HepG2 (cell line): ENCODE measurements around the gene MSTN. TPM values are rescaled to one million over a fixed set of nuclear protein-coding genes. Genes with fewer than 3 reads are reported as not detected.
"Not testable (repeated sequence)": the region's sequence is repeated elsewhere in the genome, so short reads cannot be mapped to it uniquely, and the experiment has no call there.

Experiments used
- ATAC-seq: fragments of 200-7000 bp; cut with Tn5 transposase; 3 replicates; pipeline ENCODE4 v1.9.1; 2020; ENCODE audit warnings: mild to moderate bottlenecking, moderate library complexity
- BruUV-seq: library from RNA; stranded (reverse); fragments of 400-500 nt; replicated peaks from 2 replicates; lab custom pipeline; 2021; lab: Mats Ljungman, UMichigan
- CTCF ChIA-PET: fragments of 300-600 bp; formaldehyde crosslinking; extraction: SDS; loops from one replicate; lab custom pipeline; 2021; ENCODE audit warnings: low total read pairs, inconsistent platforms, low intra/inter-chr PET ratio; lab: Yijun Ruan, JAX
- POLR2A ChIA-PET: fragments of 350-600 bp; sonication (Branson Sonifier 250); formaldehyde crosslinking; loops from one replicate; lab custom pipeline; 2020; ENCODE audit warnings: antibody characterized with exemption, inconsistent platforms; lab: Yijun Ruan, JAX
- DNase-seq: peaks from one replicate; pipeline ENCODE4 v3.0.0-alpha.2; 2015; ENCODE audit warnings: low spot score
- FAIRE-seq: peaks from 3 replicates; lab custom pipeline; 2011; peaks lifted over from hg19 to GRCh38; lab: Jason Lieb, UNC
- H2AFZ ChIP-seq: one replicate; pipeline ENCODE4 v1.6.1; 2011; ENCODE audit warnings: low read length, inconsistent platforms
- H3K27ac ChIP-seq: fragments of 300-600 bp; 3 replicates; pipeline ENCODE4 v1.8.0; 2011; ENCODE audit warnings: mixed run types, mild to moderate bottlenecking, mixed read lengths, low read length, inconsistent platforms; ENCODE audit not compliant: insufficient read depth; ENCODE audit errors: extremely low read length
- H3K27me3 ChIP-seq, 2 experiments: fragments of 200-600 bp in 1 of 2; 2 replicates in 1 of 2; 3 replicates in 1 of 2; pipeline versions ENCODE4 v1.6.0 to v1.8.0; 2011; ENCODE audit warnings: low read length in 2 of 2, mild to moderate bottlenecking in 2 of 2, moderate library complexity in 2 of 2, inconsistent platforms in 1 of 2; ENCODE audit not compliant: insufficient read depth in 2 of 2, control insufficient read depth in 1 of 2
- H3K36me3 ChIP-seq, 2 experiments: fragments of 200-600 bp in 1 of 2; replicated peaks in 1 of 2; 2 replicates in 1 of 2; 3 replicates in 1 of 2; pipeline versions ENCODE4 v1.5.1 to v1.8.0; 2011; ENCODE audit warnings: low read length in 2 of 2, inconsistent platforms in 1 of 2; ENCODE audit not compliant: insufficient read depth in 2 of 2, control insufficient read depth in 1 of 2
- H3K4me1 ChIP-seq: 2 replicates; pipeline ENCODE4 v1.5.1; 2012; ENCODE audit warnings: low read length, inconsistent platforms; ENCODE audit not compliant: insufficient read depth
- H3K4me2 ChIP-seq: 2 replicates; pipeline ENCODE4 v1.6.0; 2011; ENCODE audit warnings: low read depth, low read length, inconsistent platforms
- H3K4me3 ChIP-seq, 3 experiments: fragments of 200-600 bp in 1 of 3; sonication (generic), shearing (Covaris generic) in 1 of 3; replicated peaks in 1 of 3; 2 replicates each; pipeline ENCODE4 v1.5.1; 2011 to 2016; ENCODE audit warnings: low read length in 3 of 3, inconsistent platforms in 2 of 3, low read depth in 2 of 3, mild to moderate bottlenecking in 2 of 3, control low read depth in 1 of 3, mixed read lengths in 1 of 3; ENCODE audit not compliant: insufficient read depth in 1 of 3
- H3K79me2 ChIP-seq: one replicate; pipeline ENCODE4 v1.6.1; 2011; ENCODE audit warnings: low read length, inconsistent platforms; ENCODE audit not compliant: insufficient read depth
- H3K9ac ChIP-seq: 2 replicates; pipeline ENCODE4 v1.6.0; 2011; ENCODE audit warnings: mild to moderate bottlenecking, low read depth, low read length, inconsistent platforms; ENCODE audit not compliant: insufficient read depth
- H3K9me3 ChIP-seq: 2 replicates; pipeline ENCODE4 v1.5.1; 2012; ENCODE audit warnings: mild to moderate bottlenecking, low read length
- H4K20me1 ChIP-seq: 2 replicates; pipeline ENCODE4 v1.6.0; 2011; ENCODE audit warnings: inconsistent platforms, mild to moderate bottlenecking, low read length, moderate library complexity; ENCODE audit not compliant: insufficient read depth
- FOXC1 ChIP-seq: sonication (generic); formaldehyde crosslinking; IDR thresholded peaks from 2 replicates; pipeline ENCODE4 v1.8.0; 2022; ENCODE audit warnings: mild to moderate bottlenecking, missing genetic modification reagents, borderline replicate concordance
- HNRNPK ChIP-seq: fragments of 200-400 bp; formaldehyde crosslinking; IDR thresholded peaks from 2 replicates; pipeline ENCODE4 v1.6.1; 2018; ENCODE audit warnings: low read length, low read depth, moderate library complexity, mild to moderate bottlenecking; ENCODE audit not compliant: poor library complexity, severe bottlenecking
- IRF2 ChIP-seq: IDR thresholded peaks from 2 replicates; pipeline ENCODE4 v1.6.1; 2018; ENCODE audit warnings: missing genetic modification reagents, missing compliant biosample characterization
- TEAD3 ChIP-seq: optimal IDR thresholded peaks from 2 replicates; pipeline ENCODE3; 2016; ENCODE audit warnings: borderline replicate concordance
- ZFAT ChIP-seq: sonication (generic); formaldehyde crosslinking; conservative IDR thresholded peaks from 2 replicates; pipeline ENCODE4 v1.8.1; 2023; ENCODE audit warnings: missing genetic modification reagents, inconsistent platforms
- WGBS: methylation state at CpG from one replicate; pipeline ENCODE4 v1.1.6; 2017; ENCODE audit warnings: low lambda C conversion rate; 5-methylcytosine and 5-hydroxymethylcytosine counted together
- in situ Hi-C: cut with HindIII; loops from 2 replicates; pipeline ENCODE4 v1.10.0; 2017; ENCODE audit warnings: low pct_unique_long_range_greater_than_20kb; ENCODE audit not compliant: extremely low pct_ligation_motif_present
- intact Hi-C: fragments of 100-400 bp; cut with micrococcal nuclease; formaldehyde crosslinking; loops from one replicate; pipeline ENCODE4 v1.10.0; 2022; ENCODE audit not compliant: unreplicated experiment
- polyA plus RNA-seq, 8 experiments: library from polyadenylated mRNA; depleted of rRNA in 3 of 8; stranded (reverse) in 7 of 8; unstranded in 1 of 8; fragments of >200 nt; fragmentation: Illumina TruSeq in 4 of 8; extraction: Trizol in 4 of 8; gene quantifications; 2 replicates each; pipeline versions ENCODE4 v1.2.1 to v1.2.3, GENCODE V29; 2011 to 2016; ENCODE audit warnings: low read depth in 4 of 8, missing spikeins in 1 of 8, mixed read lengths in 1 of 8; ENCODE audit not compliant: insufficient read depth in 1 of 8
- total RNA-seq, 5 experiments: library from RNA; depleted of rRNA; stranded (reverse); fragments of >200 nt; fragmentation: Illumina TruSeq; extraction: Trizol; gene quantifications; 2 replicates each; pipeline ENCODE4 v1.2.3, GENCODE V29; 2016; ENCODE audit warnings: low read depth in 1 of 5
- TF ChIP-seq, protein P1 (sequence below): sonication (generic); formaldehyde crosslinking; IDR thresholded peaks from 2 replicates; pipeline ENCODE4 v1.8.1; 2023; ENCODE audit warnings: mild to moderate bottlenecking, missing genetic modification reagents
- TF ChIP-seq, protein P2 (sequence below): sonication (generic); formaldehyde crosslinking; IDR thresholded peaks from 2 replicates; pipeline ENCODE4 v1.4.0; 2020; ENCODE audit warnings: missing genetic modification reagents, low read depth, mild to moderate bottlenecking, borderline replicate concordance
- TF ChIP-seq, protein P3 (sequence below): IDR thresholded peaks from 2 replicates; pipeline ENCODE4 v1.6.1; 2012; ENCODE audit warnings: inconsistent platforms
- TF ChIP-seq, protein P4 (sequence below): sonication (generic); formaldehyde crosslinking; IDR thresholded peaks from 2 replicates; pipeline ENCODE4 v1.4.0; 2020; ENCODE audit warnings: missing genetic modification reagents

The MSTN gene
- total and polyA plus RNA-seq, 2 of the 13 experiments (the other 11 are each of a cell fraction or from before 2014, with no cell fraction given) = 0.04 TPM; not detected in 1

DNA sequence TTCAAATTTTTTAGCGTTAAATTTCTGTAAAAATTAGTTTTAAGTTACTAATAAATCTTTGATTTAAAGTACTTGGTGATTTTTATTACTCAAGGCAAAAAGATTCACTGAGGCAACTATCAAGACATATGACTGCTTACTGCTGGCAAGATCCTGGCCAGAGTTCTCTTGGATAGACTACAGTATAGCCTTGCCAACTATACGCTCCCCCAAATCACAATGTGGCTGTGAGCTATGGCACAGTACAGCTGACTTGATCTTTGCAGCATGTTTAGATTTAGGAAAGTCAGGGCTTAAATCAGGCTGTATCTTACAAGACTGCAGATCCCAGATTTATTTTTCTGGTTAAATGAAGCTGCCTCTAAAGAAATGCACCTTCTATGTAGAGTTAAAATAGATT, 26.5 kb downstream of the MSTN start (continued):
- TF ChIP-seq, protein P1, sequence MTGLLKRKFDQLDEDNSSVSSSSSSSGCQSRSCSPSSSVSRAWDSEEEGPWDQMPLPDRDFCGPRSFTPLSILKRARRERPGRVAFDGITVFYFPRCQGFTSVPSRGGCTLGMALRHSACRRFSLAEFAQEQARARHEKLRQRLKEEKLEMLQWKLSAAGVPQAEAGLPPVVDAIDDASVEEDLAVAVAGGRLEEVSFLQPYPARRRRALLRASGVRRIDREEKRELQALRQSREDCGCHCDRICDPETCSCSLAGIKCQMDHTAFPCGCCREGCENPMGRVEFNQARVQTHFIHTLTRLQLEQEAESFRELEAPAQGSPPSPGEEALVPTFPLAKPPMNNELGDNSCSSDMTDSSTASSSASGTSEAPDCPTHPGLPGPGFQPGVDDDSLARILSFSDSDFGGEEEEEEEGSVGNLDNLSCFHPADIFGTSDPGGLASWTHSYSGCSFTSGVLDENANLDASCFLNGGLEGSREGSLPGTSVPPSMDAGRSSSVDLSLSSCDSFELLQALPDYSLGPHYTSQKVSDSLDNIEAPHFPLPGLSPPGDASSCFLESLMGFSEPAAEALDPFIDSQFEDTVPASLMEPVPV = no peak
- TF ChIP-seq IRF2 (CRISPR knock-in tag) (no peak), HNRNPK (no peak), TEAD3 (no peak), ZFAT (CRISPR knock-in tag) (no peak), FOXC1 (CRISPR knock-in tag) (no peak)
- TF ChIP-seq, protein P2, sequence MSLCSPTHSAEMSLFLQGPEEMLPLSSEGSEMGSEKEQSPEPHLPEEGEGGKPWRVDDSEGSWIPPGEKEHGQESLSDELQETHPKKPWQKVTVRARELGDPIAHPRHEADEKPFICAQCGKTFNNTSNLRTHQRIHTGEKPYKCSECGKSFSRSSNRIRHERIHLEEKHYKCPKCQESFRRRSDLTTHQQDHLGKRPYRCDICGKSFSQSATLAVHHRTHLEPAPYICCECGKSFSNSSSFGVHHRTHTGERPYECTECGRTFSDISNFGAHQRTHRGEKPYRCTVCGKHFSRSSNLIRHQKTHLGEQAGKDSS = no peak
- TF ChIP-seq, protein P3, sequence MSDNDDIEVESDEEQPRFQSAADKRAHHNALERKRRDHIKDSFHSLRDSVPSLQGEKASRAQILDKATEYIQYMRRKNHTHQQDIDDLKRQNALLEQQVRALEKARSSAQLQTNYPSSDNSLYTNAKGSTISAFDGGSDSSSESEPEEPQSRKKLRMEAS = no peak
- TF ChIP-seq, protein P4, sequence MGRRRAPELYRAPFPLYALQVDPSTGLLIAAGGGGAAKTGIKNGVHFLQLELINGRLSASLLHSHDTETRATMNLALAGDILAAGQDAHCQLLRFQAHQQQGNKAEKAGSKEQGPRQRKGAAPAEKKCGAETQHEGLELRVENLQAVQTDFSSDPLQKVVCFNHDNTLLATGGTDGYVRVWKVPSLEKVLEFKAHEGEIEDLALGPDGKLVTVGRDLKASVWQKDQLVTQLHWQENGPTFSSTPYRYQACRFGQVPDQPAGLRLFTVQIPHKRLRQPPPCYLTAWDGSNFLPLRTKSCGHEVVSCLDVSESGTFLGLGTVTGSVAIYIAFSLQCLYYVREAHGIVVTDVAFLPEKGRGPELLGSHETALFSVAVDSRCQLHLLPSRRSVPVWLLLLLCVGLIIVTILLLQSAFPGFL = no peak

DNA sequence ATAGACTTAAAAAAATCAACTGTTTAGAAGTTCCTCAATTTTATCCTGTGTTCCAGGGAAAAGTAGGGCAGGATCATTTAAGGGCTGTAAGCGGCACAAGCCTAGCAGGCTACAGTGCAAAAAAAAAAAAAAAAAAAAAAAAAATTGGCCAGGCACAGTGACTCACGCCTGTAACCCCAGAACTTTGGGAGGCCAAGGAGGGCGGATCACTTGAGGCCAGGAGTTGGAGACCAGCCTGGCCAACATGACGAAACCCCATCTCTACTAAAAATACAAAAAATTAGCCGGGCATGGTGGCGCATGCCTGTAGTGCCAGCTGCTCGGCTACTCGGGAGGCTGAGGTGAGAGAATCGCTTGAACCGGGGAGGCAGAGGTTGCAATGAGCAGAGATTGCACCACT, 28.1 kb downstream of the MSTN start:
- H3K27ac ChIP-seq, H4K20me1 ChIP-seq, FAIRE-seq, in situ Hi-C loops, POLR2A ChIA-PET, H2AFZ ChIP-seq, ATAC-seq, intact Hi-C loops, H3K9me3 ChIP-seq, DNase-seq, H3K4me1 ChIP-seq, CTCF ChIA-PET, H3K4me3 ChIP-seq, H3K4me2 ChIP-seq, H3K27me3 ChIP-seq, H3K36me3 ChIP-seq, BruUV-seq, H3K9ac ChIP-seq, H3K79me2 ChIP-seq: not testable (repeated sequence)
- WGBS = 36% methylated on average over 10 of the region's 10 CpGs
